ENCODE measurements around the gene HTR3C. TPM values are rescaled to one million over a fixed set of nuclear protein-coding genes. Genes with fewer than 3 reads are reported as not detected.
"Not testable (repeated sequence)": the region's sequence is repeated elsewhere in the genome, so short reads cannot be mapped to it uniquely, and the experiment has no call there.

HTR3C gene
- total RNA-seq, 2 donors from 2014 or later, result not detected

- ATAC-seq; intact Hi-C loops (cut with DNase I); DNase-seq: not testable (repeated sequence)
Measured at GRCh38 chr3:184028275-184028890, 24.5 kb upstream of the HTR3C start.

GRCh38 chr3:184029443-184029842 lies 23.4 kb upstream of the HTR3C start:
- ATAC-seq, result peak in 1 of 2 donors; percentile 48
- DNase-seq, result no peak
- intact Hi-C loops (cut with DNase I), result no loop called here

DNA sequence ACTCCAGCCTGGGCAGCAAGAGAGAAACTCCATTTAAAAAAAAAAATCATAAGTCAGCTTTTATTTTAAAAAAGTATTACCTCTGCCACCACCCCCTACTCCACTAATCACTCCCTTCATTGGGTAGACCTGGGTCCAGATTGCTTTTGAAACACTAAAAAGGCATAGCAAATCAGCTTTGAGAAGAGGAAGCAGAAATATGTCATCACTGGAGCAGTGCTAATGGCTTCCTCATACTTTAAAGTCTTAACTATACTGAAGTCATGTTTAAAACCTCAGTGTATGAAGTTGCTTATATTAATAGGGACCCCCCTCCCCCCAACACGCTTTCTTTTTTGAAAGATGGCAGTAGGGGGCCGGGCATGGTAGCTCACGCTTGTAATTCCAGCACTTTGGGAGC lies 22.3 kb upstream of the HTR3C start:
- no peak for ATAC-seq
- intact Hi-C loops (cut with DNase I), result loop anchor here in 1 of 2 donors (5.0 kb wide), 1 partner anchor 97 kb away; no protein-coding TSS in a partner anchor
- DNase-seq, result no peak

DNA sequence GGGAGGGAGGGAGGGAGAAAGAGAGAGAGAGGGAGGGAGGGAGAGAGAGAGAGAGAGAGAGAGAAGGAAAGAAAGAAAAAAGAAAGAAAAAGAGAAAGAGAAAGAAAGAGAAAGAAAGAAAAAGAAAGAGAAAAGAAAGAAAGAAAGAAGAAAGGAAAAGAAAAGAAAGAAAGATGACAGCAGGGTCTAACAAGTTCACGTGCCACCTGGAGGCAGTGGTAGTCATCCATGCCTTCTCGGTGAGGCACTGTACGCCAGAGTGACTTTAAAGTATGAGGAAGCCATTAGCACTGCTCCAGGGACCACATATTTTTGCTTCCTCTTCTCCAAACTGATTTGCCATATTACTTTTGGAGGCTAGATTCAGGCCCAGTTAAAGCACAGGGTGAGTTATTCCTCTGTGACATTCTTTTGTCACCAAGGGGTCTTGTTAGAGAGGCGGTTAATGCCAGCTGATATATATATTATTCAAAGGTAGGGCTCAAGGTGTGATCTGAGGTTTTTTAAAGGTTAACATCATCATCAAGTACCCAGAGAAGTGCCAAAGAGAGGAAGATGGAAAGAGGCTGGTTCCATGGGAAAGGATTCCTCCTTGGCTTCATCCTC lies 21.6 kb upstream of the HTR3C start, which contains the start of gene HTR3D:
Gene HTR3D, plus strand, starts transcription at position 556 of the 606 bp plus-strand sequence. Its CDS starts 0 bp downstream, at position 556.
- ATAC-seq (no peak), DNase-seq (no peak)
- intact Hi-C loops (cut with DNase I), result loop anchor here in 1 of 2 donors (5.0 kb wide), 1 partner anchor 96 kb away; no protein-coding TSS in a partner anchor

DNA sequence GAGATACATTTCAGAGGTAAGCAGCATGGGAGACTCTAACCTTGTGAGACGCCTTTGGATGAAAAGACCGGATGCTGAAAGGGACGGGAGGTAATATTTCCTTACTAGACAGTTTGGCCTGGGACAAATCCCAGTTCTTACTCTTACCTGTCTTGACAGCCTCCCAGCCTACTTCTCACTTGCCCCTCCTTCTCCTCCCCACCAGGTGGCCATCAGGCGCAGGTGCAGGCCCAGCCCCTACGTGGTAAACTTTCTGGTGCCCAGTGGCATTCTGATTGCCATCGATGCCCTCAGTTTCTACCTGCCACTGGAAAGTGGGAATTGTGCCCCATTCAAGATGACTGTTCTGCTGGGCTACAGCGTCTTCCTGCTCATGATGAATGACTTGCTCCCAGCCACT lies 15.0 kb upstream of the HTR3C start:
- no peak for DNase-seq
- intact Hi-C loops (cut with DNase I), result no loop called here
- ATAC-seq, result no peak

DNA sequence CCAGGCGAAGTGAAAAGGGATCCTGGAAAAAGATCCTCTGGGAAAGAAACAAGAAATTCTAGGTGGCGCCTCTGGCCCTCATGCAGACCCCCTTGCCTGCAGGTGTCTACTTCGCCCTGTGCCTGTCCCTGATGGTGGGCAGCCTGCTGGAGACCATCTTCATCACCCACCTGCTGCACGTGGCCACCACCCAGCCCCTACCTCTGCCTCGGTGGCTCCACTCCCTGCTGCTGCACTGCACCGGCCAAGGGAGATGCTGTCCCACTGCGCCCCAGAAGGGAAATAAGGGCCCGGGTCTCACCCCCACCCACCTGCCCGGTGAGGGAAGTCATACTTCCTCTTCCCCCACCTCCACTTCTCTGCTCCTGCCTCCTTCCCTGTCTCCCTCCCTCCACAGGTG lies 14.5 kb upstream of the HTR3C start:
- ATAC-seq; DNase-seq; intact Hi-C loops (cut with DNase I): not testable (repeated sequence)

DNA sequence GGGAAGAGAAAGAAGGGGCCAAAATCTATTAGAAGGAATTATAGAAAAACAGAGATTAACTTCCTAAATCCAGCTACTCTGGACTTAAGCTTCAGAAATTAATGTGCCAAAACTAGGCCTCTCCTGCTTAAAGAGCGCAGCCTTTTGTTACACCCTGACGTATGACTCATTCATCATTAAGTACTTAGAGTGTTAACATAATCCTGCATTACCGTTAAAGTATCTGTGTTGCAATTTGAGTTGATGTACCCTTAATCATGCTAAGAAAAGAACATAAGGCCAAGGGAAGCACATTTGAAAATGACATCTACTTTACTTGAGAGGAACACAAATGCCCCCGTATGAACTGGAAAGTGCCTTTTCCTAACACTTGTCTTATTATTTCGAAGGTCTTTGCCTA lies 13.4 kb upstream of the HTR3C start:
- intact Hi-C loops (cut with DNase I), result no loop called here
- peak in 1 of 2 donors; percentile 38 for ATAC-seq

DNA sequence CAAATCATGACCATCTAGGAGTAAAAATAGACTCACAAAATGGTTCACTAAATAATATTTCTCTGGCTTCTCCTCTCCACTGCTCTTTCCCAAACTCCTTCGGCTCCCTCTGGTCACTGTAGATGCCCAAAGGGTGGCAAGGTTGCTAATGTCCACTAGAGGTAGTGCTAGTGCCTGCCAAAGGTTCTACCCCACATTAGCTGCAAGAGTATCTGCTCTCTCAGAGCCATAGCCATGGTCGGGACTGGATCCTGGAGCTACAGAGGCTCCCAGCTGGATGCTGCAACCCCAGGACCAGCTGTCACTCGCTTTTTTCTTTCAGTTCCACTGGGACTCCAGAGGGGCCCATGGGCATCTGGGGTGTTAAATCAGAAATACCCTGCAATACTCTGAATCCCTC lies 12.8 kb upstream of the HTR3C start:
- DNase-seq, result no peak
- peak in 1 of 2 donors; percentile 32 for ATAC-seq
- intact Hi-C loops (cut with DNase I), result no loop called here

More for the DNA sequence above, 13.4 kb upstream of the HTR3C start:
- no peak for DNase-seq

GRCh38 chr3:184042617-184043016 lies 10.2 kb upstream of the HTR3C start:
- DNase-seq (no peak), ATAC-seq (no peak)
- intact Hi-C loops (cut with DNase I), result no loop called here

GRCh38 chr3:184045995-184046394 lies 6.9 kb upstream of the HTR3C start:
- no peak for ATAC-seq
- DNase-seq, result no peak
- intact Hi-C loops (cut with DNase I), result no loop called here

DNA sequence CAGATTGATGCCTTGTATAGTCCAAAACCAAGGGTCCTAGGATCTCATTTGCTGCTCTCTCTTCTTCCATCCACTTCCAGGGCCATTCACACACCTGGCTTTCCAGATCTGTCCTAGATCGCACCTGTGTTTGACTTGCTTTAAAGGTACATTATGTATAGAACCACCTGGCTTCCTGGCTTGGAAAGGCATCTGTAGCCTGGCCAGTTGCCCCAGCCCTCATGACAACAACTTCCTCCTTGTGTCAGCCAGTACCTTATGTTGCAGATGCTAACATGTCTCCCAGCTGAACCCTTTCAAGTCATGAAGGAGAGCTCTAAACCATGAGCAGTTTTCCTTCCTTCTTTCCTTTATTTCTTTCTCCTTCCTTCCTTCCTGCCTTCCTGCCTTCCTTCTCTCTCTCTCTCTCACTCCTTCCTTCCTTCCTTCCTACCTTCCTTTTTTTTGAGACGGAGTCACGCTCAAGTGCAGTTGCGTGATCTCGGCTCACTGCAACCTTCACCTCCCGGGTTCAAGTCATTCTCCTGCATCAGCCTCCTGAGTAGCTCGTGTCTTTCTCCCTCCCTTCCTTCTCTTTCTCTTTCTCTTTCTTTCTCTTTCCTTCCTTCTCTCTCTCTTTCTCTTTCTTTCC lies 2.5 kb upstream of the HTR3C start:
- DNase-seq (no peak), ATAC-seq (no peak)
- intact Hi-C loops (cut with DNase I), result no loop called here

DNA sequence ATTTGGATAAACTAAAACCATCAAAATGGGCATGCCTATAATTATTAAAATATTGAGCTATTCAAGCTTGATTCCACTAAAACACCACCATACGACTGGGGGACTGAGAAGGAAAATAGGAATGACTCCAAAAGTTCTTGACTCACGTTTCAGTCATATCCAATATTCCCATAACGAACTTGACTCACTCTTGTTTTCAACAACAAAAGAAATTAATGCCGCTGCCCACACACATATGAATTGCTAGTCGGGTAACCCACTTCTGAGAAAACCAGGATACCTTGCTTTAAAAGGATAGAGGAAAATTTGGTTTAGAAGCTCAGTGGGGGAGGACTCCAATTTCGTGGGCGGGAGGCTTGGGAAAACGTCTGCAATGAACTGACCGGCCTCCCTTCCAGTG lies 5.2 kb downstream of the HTR3C start:
- intact Hi-C loops (cut with DNase I), result no loop called here
- ATAC-seq, result peak in 1 of 2 donors; percentile 11
- no peak for DNase-seq

DNA sequence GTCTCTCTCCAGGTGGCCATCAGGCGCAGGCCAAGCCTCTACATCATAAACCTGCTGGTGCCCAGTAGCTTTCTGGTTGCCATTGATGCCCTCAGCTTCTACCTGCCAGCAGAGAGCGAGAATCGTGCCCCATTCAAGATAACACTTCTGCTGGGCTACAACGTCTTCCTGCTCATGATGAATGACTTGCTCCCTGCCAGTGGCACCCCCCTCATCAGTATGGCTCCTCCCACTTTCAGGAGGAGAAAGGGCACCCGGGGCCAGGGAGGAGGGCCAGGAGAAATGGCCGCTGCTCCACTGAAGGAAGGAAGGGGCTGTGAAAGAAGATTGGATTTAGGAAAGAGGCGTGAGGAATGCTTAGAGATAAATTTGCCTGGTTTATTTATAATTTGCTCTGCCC lies 6.6 kb downstream of the HTR3C start:
- ATAC-seq, result no peak
- no peak for DNase-seq
- intact Hi-C loops (cut with DNase I), result no loop called here

GRCh38 chr3:184062637-184063036 lies 9.8 kb downstream of the HTR3C start:
- ATAC-seq, result no peak
- intact Hi-C loops (cut with DNase I), result no loop called here
- DNase-seq, result no peak

GRCh38 chr3:184066211-184066610 lies 13.4 kb downstream of the HTR3C start:
- intact Hi-C loops (cut with DNase I), result no loop called here
- ATAC-seq, result no peak
- no peak for DNase-seq

GRCh38 chr3:184067573-184068055 lies 14.8 kb downstream of the HTR3C start:
- intact Hi-C loops (cut with DNase I), result no loop called here
- DNase-seq (no peak), ATAC-seq (no peak)

DNA sequence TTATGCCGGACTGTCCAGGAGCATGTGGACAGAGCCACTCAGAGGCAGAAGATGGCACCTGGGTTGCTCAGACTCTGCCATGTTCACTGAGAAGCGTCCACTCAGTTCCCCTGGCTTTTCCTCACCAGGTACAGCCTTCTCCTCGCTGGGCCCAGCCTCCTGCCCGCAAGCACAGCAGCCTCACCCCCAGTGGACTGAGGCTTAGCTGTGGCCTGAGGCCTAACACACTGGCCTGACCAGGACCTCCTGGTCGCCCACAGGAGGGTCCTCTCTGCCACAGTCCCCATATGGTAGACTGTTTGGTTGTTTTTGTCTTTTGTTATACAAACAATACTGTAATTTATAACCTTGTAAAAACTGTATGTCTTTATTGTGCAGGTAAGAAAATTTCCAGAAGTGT lies 15.5 kb downstream of the HTR3C start:
- ATAC-seq, result no peak
- intact Hi-C loops (cut with DNase I), result no loop called here

DNA sequence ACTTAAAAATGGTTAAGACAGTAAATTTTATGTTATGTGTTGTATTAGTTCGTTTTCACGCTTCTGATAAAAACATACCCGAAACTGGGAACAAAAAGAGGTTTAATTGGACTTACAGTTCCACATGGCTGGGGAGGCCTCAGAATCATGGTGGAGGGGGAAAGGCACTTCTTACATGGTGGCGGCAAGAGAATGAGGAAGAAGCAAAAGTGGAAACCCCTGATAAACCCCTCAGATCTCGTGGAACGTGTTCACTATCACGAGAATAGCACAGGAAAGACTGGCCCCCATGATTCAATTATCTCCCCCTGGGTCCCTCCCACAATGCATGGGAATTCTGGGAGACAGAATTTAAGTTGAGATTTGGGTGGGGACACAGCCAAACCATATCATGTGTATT lies 18.3 kb downstream of the HTR3C start:
- ATAC-seq; intact Hi-C loops (cut with DNase I); DNase-seq: not testable (repeated sequence)

More for the DNA sequence above, 15.5 kb downstream of the HTR3C start:
- no peak for DNase-seq

- DNase-seq (no peak), ATAC-seq (no peak)
- intact Hi-C loops (cut with DNase I), result no loop called here
Measured at GRCh38 chr3:184073621-184074020, 20.8 kb downstream of the HTR3C start.

GRCh38 chr3:184075901-184076300 lies 23.1 kb downstream of the HTR3C start:
- no peak for DNase-seq
- ATAC-seq, result no peak
- intact Hi-C loops (cut with DNase I), result no loop called here
